ENCODE results near the gene FBP2. TPM values are rescaled to one million over a fixed set of nuclear protein-coding genes. Genes with fewer than 3 reads are reported as not detected.

FBP2 gene
- total RNA-seq, 1 experiment from 2014 or later, result not detected

Other genes with a start within 250 kb of the FBP2 start
- 1.9 and 2.5 TPM in 2 replicates for gene PCAT7, start 38.7 kb downstream of the FBP2 start, total RNA-seq (2014; rRNA removed)
- gene FBP1, start 45.7 kb upstream of the FBP2 start, total RNA-seq (2014; rRNA removed), result 40.4 and 48.1 TPM in 2 replicates
- gene AOPEP, start 132.9 kb upstream of the FBP2 start, total RNA-seq (2014; rRNA removed), result 23.1 and 28.7 TPM in 2 replicates